Measurements from ENCODE around the gene MTHFD1L. TPM values are rescaled to one million over a fixed set of nuclear protein-coding genes. Genes with fewer than 3 reads are reported as not detected.
"Not testable (repeated sequence)": the region's sequence is repeated elsewhere in the genome, so short reads cannot be mapped to it uniquely, and the experiment has no call there.

The MTHFD1L gene
- total RNA-seq, 1 donor from 2014 or later, result 1.6 TPM

DNA sequence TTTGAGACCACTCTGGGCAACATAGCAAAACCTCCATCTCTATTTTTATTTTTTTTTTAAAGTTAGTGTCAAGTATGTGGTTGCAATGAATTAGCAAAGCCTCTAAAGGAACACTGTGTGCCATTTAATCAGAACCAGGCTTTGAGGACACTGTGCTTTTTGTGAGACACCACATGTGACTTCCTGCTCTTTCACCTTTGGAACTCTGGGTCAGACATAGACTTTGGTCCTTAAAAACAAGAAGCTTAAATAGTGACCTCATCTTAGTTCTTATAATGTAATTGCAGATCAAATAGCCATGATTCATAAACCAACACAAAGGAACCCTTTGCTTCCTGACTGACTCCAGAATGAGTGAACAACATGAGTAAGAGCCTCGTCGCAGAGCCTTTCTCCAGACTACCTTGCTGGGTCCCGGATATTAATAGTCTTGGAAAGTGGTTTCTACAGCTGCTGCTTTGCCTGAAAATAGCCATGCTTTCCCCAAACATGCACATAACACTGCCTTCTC, 170.8 kb downstream of the MTHFD1L start:
- not testable (repeated sequence) for ATAC-seq; DNase-seq (ENCODE audit: low spot score)

GRCh38 chr6:151036869-151037680, 171.6 kb downstream of the MTHFD1L start:
- ATAC-seq (no peak), DNase-seq (ENCODE audit: low spot score) (no peak)

GRCh38 chr6:151038616-151039015, 173.1 kb downstream of the MTHFD1L start:
- ATAC-seq (no peak), DNase-seq (ENCODE audit: low spot score) (no peak)

DNA sequence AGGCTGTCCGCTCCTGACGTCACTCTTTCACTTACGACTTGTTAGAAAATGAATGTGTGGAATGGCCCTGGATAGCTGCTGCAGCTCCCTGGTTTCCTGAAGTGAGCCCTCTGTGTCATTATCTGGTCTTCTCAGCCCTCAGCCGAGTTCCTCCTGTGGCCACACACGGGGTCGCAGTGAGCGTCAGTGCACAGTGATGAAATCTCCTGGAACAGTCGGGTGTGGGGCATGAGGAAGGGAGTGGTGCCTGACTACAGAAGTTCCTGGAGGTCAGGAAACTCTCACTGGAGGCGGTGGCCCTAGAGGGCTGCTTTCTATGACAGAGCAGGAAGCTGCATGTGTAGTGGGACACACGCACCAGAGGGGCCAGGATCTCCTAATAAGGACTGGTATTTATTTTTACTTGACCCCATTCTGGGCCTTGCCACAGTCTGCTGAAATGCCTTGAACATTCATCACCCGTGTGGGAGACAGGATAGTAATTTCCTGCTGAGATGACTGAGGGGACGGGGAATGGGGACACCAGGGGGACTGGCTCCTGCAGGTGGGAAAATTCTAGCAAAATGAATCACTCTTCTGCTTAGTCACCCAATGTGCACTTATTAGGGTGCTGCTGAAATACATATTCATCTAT, 175.5 kb downstream of the MTHFD1L start:
- ATAC-seq (peak; percentile 71), DNase-seq (ENCODE audit: low spot score) (peak; percentile 58)

DNA sequence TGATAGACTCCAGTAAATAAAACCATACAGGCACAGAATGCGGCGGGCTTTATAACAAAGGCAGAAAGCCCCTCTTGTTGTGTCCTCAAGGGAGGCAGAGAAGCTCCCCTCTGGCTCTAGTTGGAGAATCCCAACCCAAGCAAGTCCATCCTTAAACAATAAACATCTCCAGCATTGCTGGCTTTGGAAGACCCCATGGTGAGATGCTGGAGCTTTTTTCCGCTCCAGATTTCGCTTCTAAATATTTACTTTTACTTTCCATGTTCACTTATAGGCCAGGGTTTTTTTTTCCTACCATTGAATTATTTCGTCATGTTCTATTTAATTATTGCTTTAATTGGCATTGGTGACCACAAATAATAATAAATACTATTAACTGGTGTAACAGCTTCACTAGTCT, 176.2 kb downstream of the MTHFD1L start:
- ATAC-seq, result no peak

DNA sequence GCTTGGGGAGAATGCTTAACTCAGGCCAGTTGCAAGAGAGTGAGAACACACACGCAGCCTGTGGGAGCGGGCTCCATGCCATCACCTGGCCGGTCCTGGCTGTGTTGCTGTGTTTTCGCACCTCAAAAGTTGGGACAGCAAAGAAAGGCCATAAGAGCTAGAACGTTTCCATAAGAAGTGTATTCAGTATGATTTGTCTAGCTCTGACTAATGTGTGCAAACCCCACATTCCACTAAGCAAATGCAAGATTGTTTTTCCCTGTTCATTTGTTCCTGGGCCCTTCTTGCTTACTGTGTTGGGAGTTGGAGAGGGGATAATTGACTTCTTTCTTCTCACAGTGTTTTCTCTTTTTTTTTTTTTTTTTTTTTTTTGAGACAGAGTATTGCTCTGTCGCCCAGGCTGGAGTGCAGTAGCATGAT, 177.4 kb downstream of the MTHFD1L start:
- not testable (repeated sequence) for ATAC-seq; DNase-seq (ENCODE audit: low spot score)

More for the DNA sequence above, 176.2 kb downstream of the MTHFD1L start:
- DNase-seq (ENCODE audit: low spot score), result no peak

DNA sequence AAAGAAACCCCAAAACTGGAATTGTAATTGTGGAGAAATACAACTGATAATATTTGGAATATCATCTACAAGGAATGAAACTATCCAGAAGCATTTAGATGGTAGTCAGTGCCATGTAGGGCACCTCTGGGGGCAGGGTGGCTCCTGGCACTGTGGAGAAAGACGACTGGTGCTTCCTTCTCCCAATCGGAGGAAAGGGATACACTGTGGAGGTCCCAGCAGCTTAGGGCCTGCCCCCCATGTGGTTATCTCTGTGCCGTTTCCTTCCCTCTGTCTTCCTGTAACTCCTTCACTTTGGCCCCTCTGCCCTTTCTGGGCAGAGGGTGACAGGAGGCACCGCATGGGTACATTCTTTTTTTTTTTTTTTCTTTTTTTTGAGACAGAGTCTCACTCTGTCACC, 178.4 kb downstream of the MTHFD1L start:
- ATAC-seq (no peak), DNase-seq (ENCODE audit: low spot score) (no peak)

DNA sequence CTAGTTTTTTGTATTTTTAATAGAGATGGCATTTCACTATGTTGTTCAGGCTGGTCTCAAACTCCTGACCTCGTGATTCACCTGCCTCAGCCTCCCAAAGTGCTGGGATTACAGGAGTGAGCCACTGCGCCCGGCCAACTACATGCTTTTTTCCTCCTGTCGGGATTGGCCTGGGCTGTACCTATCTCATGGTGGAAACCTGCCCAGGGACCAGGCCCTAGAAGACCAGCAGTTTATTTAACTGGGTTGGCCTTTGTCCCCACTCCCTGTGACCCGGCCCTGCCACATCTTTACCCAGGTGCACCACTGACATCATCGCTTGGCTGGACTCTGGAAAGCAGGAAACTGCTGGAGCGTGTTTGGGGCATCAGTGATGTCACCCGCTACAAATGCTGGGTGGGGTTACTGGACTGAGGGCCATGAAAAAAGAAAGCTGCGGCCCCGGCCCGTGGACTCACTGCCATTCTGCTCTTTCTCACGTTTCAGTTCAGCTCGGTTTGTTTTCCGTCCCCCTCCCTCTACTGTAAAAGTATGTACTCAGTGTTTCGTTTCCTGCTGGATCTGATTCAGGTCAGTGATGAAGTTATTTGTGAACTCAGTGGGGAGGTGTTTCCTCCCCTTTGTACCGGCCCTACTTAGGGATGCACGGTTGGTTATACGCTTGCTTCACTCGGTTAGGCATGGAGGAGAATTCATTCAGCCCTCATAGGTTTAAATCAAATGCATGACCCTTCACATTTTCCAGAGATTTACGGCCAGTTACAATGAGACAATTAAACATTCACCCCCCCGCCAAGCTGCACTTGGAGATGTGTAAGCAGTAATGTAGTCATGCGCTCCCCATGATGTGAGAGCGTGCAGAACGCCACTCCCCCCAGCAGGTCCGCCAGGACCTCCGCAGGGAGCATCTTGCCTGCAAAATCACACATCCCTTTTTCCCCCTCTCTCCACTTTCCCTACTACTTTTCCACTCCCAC, 179.3 kb downstream of the MTHFD1L start:
- peak; percentile 96 for DNase-seq (ENCODE audit: low spot score)
- peak; percentile 95 for ATAC-seq

DNA sequence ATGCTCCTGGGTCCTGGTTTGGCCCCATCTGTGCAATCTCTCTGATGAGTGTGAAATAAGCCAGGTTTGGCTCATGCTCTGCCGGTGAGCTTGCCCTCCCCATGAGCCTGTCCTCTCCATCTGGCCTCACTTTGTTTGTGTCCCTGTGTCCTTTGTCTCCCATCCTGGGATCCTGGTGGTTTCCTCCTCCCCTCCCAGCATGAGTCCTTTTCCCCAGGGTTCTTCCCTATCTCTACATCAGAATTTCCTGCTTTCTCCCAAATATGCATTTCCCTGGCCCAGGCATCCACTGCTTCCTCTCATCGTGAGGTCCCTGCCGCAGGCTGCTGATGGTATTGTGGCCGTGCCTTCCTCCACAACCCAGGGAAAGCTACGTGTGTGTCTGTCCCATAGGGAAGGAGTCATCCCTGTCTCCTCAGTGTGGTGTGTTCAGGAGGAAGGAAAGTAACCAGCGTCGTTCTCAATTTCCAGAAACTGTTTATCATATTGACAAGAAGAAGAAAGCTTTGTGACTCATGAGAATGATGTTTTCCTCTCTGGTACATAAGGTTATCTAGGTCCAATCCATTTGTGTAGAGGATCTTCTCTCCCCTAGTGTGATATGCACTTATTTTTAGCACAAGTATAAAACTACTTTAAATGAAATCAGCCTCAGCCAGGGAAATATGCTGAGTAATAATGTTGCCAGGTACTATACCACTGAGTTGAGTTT, 180.2 kb downstream of the MTHFD1L start:
- ATAC-seq; DNase-seq (ENCODE audit: low spot score): not testable (repeated sequence)

- ATAC-seq (no peak), DNase-seq (ENCODE audit: low spot score) (no peak)
Measured at GRCh38 chr6:151051164-151051563, 185.7 kb downstream of the MTHFD1L start.

GRCh38 chr6:151052021-151052646, 186.6 kb downstream of the MTHFD1L start:
- ATAC-seq, result peak; percentile 74
- no peak for DNase-seq (ENCODE audit: low spot score)

DNA sequence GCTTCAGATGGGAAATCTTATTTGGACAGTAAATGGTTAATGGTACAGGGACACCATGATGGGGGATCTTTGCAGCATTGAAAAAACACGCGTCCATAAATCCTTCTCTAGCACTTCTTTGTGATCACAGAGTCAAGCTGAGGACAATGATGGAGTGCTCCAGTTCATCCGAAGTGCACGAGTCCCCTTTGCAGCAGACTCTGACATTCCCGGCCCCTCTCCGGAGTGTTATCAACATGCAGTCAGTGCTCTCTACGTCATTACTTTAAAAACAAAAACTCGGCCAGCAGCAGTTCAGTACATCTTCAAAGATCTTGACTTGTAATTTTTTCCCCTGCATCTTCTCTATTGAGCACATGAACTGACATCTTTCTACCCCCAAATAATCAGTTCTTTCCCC, 188.8 kb downstream of the MTHFD1L start:
- ATAC-seq (no peak), DNase-seq (ENCODE audit: low spot score) (no peak)

GRCh38 chr6:151056230-151056907, 190.9 kb downstream of the MTHFD1L start:
- peak; percentile 79 for ATAC-seq
- DNase-seq (ENCODE audit: low spot score), result peak; percentile 83

- DNase-seq (ENCODE audit: low spot score) (no peak), ATAC-seq (no peak)
Measured at GRCh38 chr6:151057061-151057460, 191.6 kb downstream of the MTHFD1L start.

DNA sequence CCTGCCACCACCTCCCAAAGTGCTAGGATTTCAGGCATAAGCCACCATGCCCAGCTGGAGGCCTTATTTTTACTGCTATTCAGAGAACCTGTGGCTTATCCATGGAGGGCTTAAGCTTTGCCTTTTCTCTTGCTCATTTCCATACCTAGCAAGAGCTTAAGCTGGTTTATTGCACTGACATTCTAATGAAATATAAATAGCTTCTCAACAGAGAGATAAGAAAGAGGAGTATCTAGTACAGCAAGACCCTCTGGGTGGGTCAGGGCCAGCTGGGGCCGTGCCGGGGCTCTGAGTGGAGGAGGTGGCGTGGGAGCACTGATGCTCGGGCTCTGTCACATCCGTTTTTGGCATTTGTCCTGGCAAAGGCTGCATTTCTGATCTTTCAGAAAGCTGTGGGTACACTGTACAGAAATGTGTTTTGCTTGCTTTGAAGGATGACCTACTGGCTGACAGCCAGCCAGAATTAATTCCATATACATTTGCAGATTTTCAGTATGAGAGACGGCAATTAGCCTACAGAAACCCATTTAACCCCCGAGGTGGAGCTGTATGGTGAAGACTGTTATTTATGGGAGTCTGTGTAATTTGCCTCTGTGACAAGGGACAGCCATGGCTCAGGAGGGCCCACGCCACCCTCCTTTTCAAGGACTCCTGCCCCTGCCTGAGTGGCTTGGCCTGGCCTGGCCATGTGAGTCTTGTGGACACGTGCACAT, 192.7 kb downstream of the MTHFD1L start:
- DNase-seq (ENCODE audit: low spot score), result no peak
- ATAC-seq, result no peak

DNA sequence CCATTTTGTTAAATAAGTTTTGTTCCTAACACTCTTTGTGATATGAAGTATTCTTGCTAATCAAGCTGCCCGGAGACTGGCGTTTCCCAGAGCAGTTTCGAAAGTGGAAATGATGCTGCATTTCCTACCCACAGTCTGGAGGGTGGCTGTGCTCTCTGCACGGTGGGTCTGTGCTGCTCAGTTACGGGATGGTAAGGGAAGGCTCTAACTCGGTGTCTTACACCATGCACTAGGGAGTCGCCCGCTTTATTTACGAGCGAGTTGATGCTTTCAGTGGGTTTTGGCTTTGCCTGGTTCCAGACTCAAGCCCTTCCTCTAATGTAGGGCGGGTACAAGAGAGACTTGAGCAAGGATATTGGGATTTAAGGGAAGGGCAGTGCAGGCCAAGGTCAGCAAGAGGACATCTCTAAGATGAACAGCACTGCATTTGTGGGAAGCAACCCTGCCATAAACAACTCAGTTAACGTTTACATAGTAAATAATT, 194.2 kb downstream of the MTHFD1L start:
- ATAC-seq (no peak), DNase-seq (ENCODE audit: low spot score) (no peak)

- DNase-seq (ENCODE audit: low spot score), result no peak
- peak; percentile 66 for ATAC-seq
Measured at GRCh38 chr6:151060096-151060765, 194.7 kb downstream of the MTHFD1L start.
